Right hindlimb (tissue), 1 donor: ENCODE results near the gene KCNIP4.

Experiments
- DNase-seq: peaks from one replicate; pipeline ENCODE4 v3.0.0-alpha.2; 2018

The KCNIP4 gene

GRCh38 chr4:20904966-20905365, 1043.6 kb downstream of the KCNIP4 start:
- no peak for DNase-seq

GRCh38 chr4:20901851-20902250, 1046.7 kb downstream of the KCNIP4 start:
- no peak for DNase-seq

GRCh38 chr4:20899591-20899990, 1049.0 kb downstream of the KCNIP4 start:
- no peak for DNase-seq

- no peak for DNase-seq
Measured at GRCh38 chr4:20895988-20896387, 1052.6 kb downstream of the KCNIP4 start.

- no peak for DNase-seq
Measured at GRCh38 chr4:20895208-20895607, 1053.4 kb downstream of the KCNIP4 start.

GRCh38 chr4:20890761-20891160, 1057.8 kb downstream of the KCNIP4 start:
- no peak for DNase-seq

GRCh38 chr4:20889901-20890300, 1058.7 kb downstream of the KCNIP4 start:
- DNase-seq = no peak

GRCh38 chr4:20883677-20884076, 1064.9 kb downstream of the KCNIP4 start:
- no peak for DNase-seq

- no peak for DNase-seq
Measured at GRCh38 chr4:20883231-20883630, 1065.3 kb downstream of the KCNIP4 start.

GRCh38 chr4:20882500-20882899, 1066.1 kb downstream of the KCNIP4 start:
- DNase-seq = no peak

- DNase-seq = no peak
Measured at GRCh38 chr4:20881658-20882057, 1066.9 kb downstream of the KCNIP4 start.

- DNase-seq = no peak
Measured at GRCh38 chr4:20878806-20879205, 1069.8 kb downstream of the KCNIP4 start.

- DNase-seq = no peak
Measured at GRCh38 chr4:20870436-20870835, 1078.1 kb downstream of the KCNIP4 start.

GRCh38 chr4:20868108-20868507, 1080.5 kb downstream of the KCNIP4 start:
- DNase-seq = no peak

- DNase-seq = no peak
Measured at GRCh38 chr4:20860878-20861277, 1087.7 kb downstream of the KCNIP4 start.

GRCh38 chr4:20859097-20859781, 1089.3 kb downstream of the KCNIP4 start:
- no peak for DNase-seq

GRCh38 chr4:20857081-20857480, 1091.5 kb downstream of the KCNIP4 start:
- no peak for DNase-seq

GRCh38 chr4:20847124-20847747, 1101.3 kb downstream of the KCNIP4 start:
- DNase-seq = no peak

GRCh38 chr4:20844311-20844710, 1104.3 kb downstream of the KCNIP4 start:
- DNase-seq = no peak

GRCh38 chr4:20840648-20841190, 1107.9 kb downstream of the KCNIP4 start:
- no peak for DNase-seq

GRCh38 chr4:20839957-20840356, 1108.6 kb downstream of the KCNIP4 start:
- DNase-seq = no peak

GRCh38 chr4:20838476-20838875, 1110.1 kb downstream of the KCNIP4 start:
- no peak for DNase-seq

- no peak for DNase-seq
Measured at GRCh38 chr4:20832826-20833225, 1115.7 kb downstream of the KCNIP4 start.

GRCh38 chr4:20831746-20832145, 1116.8 kb downstream of the KCNIP4 start:
- DNase-seq = no peak
